ENCODE measurements around the gene ZNF548.

Gene ZNF548

DNA sequence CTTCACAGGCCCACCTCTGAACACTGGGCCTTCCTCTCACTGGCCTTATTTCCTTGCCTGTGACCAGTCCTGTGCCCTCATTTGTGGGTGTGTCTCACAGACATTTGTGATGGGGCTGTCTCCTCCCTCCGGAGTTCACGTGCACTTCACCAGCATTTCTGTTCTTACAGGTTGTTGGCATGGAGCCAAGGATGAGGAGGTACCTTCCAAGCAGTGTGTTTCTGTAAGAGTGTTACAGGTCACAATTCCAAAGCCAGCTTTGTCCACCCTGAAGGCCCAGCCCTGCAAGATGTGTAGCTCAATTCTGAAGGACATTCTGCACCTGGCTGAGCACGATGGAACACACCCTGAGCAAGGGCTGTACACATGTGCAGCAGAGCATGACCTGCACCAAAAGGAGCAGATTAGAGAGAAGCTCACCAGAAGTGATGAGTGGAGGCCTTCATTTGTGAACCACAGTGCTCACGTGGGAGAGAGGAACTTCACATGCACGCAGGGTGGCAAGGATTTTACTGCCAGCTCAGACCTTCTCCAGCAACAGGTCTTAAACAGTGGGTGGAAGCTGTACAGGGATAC lies 53.6 kb downstream of the ZNF548 start:
- H3K36me3 ChIP-seq (ENCODE audit: control insufficient read depth, insufficient read depth, low read length): peaks cover 5% of the 10 kb centered on the region
- H3K9me3 ChIP-seq (ENCODE audit: control insufficient read depth, low read length): peaks cover 15% of the 10 kb centered on the region
- H3K4me3 ChIP-seq (ENCODE audit: low read length): no peak overlapping the region

DNA sequence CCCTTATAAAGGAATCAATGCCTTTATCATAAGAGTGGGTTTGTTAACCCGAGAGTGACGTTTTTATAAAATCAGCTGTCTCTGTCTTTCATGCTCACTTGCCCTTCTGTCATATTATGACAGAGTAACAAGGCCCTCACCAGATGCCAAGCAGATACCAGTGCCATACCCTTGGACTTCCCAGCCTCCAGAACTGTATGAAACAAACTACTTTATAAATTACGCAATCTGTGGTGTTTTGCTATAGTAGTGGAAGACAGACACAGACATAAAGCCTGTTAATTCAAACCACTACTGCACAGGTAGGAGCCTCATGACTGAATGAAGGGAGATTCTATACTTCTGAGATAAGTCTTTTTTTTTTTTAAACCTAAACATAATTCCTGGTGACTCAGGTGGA lies 62.7 kb downstream of the ZNF548 start:
- no peaks in the 10 kb centered on the region for H3K27me3 ChIP-seq (ENCODE audit: control insufficient read depth, insufficient read depth, low read length)
- H3K4me1 ChIP-seq (ENCODE audit: control insufficient read depth, insufficient read depth, low read length): no peaks in the 10 kb centered on the region
- H3K4me3 ChIP-seq (ENCODE audit: low read length): no peak overlapping the region
- no peaks in the 10 kb centered on the region for H3K9me3 ChIP-seq (ENCODE audit: control insufficient read depth, low read length)
- no peak overlapping the region for H3K9ac ChIP-seq (ENCODE audit: low read length)
- no peaks in the 10 kb centered on the region for H3K36me3 ChIP-seq (ENCODE audit: control insufficient read depth, insufficient read depth, low read length)

More for the DNA sequence above, 53.6 kb downstream of the ZNF548 start:
- no peaks in the 10 kb centered on the region for H3K4me1 ChIP-seq (ENCODE audit: control insufficient read depth, insufficient read depth, low read length)
- no peak overlapping the region for H3K9ac ChIP-seq (ENCODE audit: low read length)
- H3K27me3 ChIP-seq (ENCODE audit: control insufficient read depth, insufficient read depth, low read length): no peaks in the 10 kb centered on the region
